Inflammatory macrophage treated with lipopolysaccharide for 1 hour (primary cell): ENCODE data around the gene CLDN20.

ENCODE experiments used
- DNase-seq, 2 donors: peaks; one replicate each; pipeline ENCODE4 v3.0.0-alpha.2; 2020 to 2022

The CLDN20 gene

GRCh38 chr6:155245831-155246230, 18.0 kb upstream of the CLDN20 start:
- no peak for DNase-seq

- no peak for DNase-seq
Observed at GRCh38 chr6:155246825-155247224, 17.0 kb upstream of the CLDN20 start.

- no peak for DNase-seq
Observed at GRCh38 chr6:155247618-155248007, 16.2 kb upstream of the CLDN20 start.

- DNase-seq: peak; percentile 6 to 38
Observed at GRCh38 chr6:155248008-155249001, 15.5 kb upstream of the CLDN20 start.

- no peak for DNase-seq
Observed at GRCh38 chr6:155250701-155251381, 13.0 kb upstream of the CLDN20 start.

GRCh38 chr6:155252581-155252980, 11.2 kb upstream of the CLDN20 start:
- no peak for DNase-seq

GRCh38 chr6:155253337-155253736, 10.5 kb upstream of the CLDN20 start:
- no peak for DNase-seq

- DNase-seq: no peak
Observed at GRCh38 chr6:155254139-155254538, 9.7 kb upstream of the CLDN20 start.

- no peak for DNase-seq
Observed at GRCh38 chr6:155256122-155256795, 7.6 kb upstream of the CLDN20 start.

- DNase-seq: no peak
Observed at GRCh38 chr6:155257796-155258195, 6.0 kb upstream of the CLDN20 start.

GRCh38 chr6:155259204-155259603, 4.6 kb upstream of the CLDN20 start:
- no peak for DNase-seq

- DNase-seq: no peak
Observed at GRCh38 chr6:155259897-155260296, 3.9 kb upstream of the CLDN20 start.

- no peak for DNase-seq
Observed at GRCh38 chr6:155260686-155261085, 3.1 kb upstream of the CLDN20 start.

GRCh38 chr6:155261111-155261900, 2.5 kb upstream of the CLDN20 start:
- no peak for DNase-seq

- DNase-seq: no peak
Observed at GRCh38 chr6:155262655-155263054, 1.2 kb upstream of the CLDN20 start.

- DNase-seq: no peak
Observed at GRCh38 chr6:155264693-155265320, 994 bp downstream of the CLDN20 start.

GRCh38 chr6:155265843-155266535, 2.2 kb downstream of the CLDN20 start:
- no peak for DNase-seq

- DNase-seq: no peak
Observed at GRCh38 chr6:155267411-155267810, 3.6 kb downstream of the CLDN20 start.

- DNase-seq: peak; percentile 14 to 36
Observed at GRCh38 chr6:155268088-155268867, 4.5 kb downstream of the CLDN20 start.

- no peak for DNase-seq
Observed at GRCh38 chr6:155269765-155270164, 6.0 kb downstream of the CLDN20 start.
